GM12864 (cell line): ENCODE results near the gene SUGP2.

Experiments
- DNase-seq: peaks from one replicate; pipeline ENCODE4 v3.0.0-alpha.2; 2011; ENCODE audit warnings: low read depth
- H3K4me3 ChIP-seq: 2 replicates; pipeline ENCODE4 v1.5.1; 2011; ENCODE audit warnings: mild to moderate bottlenecking, low read depth, low read length, control low read depth
- CTCF ChIP-seq: IDR thresholded peaks from 2 replicates; pipeline ENCODE4 v1.5.1; 2011; ENCODE audit warnings: low read depth, mild to moderate bottlenecking, moderate library complexity, low read length, control low read depth, inconsistent platforms; ENCODE audit errors: missing control alignments

Gene SUGP2

GRCh38 chr19:19022380-19022961, 10.8 kb downstream of the SUGP2 start:
- no peak for TF ChIP-seq CTCF
- no peak for DNase-seq

GRCh38 chr19:19021115-19021514, 12.2 kb downstream of the SUGP2 start:
- DNase-seq: no peak
- no peak overlapping the region for H3K4me3 ChIP-seq
- TF ChIP-seq CTCF: no peak

More at GRCh38 chr19:19022380-19022961, 10.8 kb downstream of the SUGP2 start:
- H3K4me3 ChIP-seq: no peak overlapping the region

GRCh38 chr19:19010551-19010950, 22.8 kb downstream of the SUGP2 start:
- no peak overlapping the region for H3K4me3 ChIP-seq
- TF ChIP-seq CTCF: no peak
- no peak for DNase-seq

GRCh38 chr19:19009951-19010350, 23.4 kb downstream of the SUGP2 start:
- TF ChIP-seq CTCF: no peak
- DNase-seq: no peak

GRCh38 chr19:19006213-19006612, 27.1 kb downstream of the SUGP2 start:
- H3K4me3 ChIP-seq: no peak overlapping the region
- DNase-seq: no peak
- TF ChIP-seq CTCF: no peak

More at GRCh38 chr19:19009951-19010350, 23.4 kb downstream of the SUGP2 start:
- no peak overlapping the region for H3K4me3 ChIP-seq

- DNase-seq: no peak
- no peak for TF ChIP-seq CTCF
- no peak overlapping the region for H3K4me3 ChIP-seq
Measured at GRCh38 chr19:19004144-19004543, 29.2 kb downstream of the SUGP2 start.
